GM21529 (cell line): ENCODE results near the gene PNPLA7.
"Not testable (repeated sequence)": the region's sequence is repeated elsewhere in the genome, so short reads cannot be mapped to it uniquely, and the experiment has no call there.

Experiments used
- ATAC-seq: cut with Tn5 transposase; IDR thresholded peaks from one replicate; pipeline ENCODE4 v1.9.1; 2021; ENCODE audit not compliant: unreplicated experiment

Gene PNPLA7

GRCh38 chr9:137482094-137482781, 68.0 kb downstream of the PNPLA7 start:
- no peak for ATAC-seq

DNA sequence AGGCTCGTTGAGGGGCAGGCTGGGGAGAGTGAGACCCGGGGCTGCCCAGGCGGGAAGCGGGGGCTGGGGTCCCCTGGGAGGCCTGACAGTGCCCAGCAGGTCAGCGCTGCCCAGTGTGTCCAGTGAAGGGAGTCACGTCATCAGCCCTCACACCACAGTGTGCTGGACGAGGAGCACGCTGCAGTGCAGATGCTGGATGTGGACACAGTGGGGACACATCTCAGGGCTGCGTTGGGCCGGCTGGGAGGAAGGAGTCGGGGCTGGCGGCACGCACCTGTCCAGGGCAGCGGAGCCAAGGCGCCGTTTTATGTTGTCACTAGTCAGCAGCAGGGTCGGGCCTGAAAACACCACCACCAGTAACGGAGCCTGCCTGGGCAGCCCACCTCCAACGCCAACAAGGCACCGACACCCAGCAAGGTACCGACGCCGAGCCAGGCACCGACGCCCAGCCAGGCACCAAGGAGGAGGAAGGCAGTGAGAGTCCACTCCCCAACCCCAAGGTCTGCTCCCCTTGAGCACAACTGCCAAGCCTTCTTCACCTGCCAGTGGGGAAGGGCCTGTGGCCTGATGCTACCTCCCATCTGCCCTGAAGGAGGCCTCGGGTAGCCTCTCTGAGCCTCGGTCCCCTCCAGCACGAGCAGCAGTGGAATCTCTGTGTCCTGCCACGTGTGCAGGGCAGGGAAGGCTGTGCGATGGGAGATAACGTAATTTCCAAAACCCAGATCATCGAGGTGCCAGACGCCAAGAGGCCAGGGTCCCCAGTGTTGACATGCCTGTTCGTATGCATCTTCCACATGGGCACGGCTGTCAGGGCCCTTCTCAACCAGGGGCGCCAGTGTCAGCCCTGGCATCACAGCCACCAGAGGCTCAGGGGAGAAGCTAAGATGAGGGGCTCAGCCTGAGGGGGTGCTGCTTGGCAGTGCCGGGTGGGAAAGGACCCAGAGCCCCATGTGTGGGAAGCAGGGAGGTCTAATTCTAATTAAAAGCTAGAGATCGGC, 69.2 kb downstream of the PNPLA7 start:
- no peak for ATAC-seq

DNA sequence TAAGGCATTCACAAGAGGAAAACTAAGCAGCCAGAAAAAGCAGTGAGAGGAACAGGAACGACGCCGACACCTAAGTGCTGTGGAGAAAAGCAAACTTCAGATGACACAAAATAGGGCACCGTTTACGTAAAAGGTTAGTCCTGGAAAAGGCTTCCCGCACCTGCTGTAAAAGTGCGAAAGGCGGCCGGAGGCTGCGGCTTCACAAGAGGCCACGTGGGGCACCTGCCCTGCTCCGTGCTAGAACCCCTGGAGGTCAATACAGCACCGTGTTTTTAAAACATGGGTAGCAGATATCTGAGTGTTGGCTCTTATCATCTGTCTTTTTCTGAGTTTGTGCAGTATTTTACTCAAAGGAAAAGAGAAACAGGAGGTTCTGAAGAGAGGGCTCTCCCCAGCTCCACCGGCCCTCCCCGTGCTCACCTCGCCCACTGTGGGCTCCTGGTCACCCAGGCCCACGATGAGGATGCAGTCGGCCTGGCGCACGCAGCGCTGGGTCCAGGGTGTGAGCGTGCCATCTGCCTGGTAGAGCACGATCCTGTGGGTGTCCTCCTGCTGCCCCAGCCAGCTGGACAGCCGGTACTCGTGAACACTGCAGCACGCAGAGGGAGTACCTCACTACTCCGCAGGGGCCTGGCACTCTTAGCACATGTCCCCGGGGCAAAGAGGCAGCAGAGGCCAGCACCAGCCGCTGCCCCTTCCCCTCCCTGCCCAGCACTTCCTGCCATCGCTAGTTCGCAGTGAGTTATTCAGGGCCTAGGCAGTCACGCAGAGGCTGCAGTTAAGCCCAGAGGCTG, 70.1 kb downstream of the PNPLA7 start:
- no peak for ATAC-seq

DNA sequence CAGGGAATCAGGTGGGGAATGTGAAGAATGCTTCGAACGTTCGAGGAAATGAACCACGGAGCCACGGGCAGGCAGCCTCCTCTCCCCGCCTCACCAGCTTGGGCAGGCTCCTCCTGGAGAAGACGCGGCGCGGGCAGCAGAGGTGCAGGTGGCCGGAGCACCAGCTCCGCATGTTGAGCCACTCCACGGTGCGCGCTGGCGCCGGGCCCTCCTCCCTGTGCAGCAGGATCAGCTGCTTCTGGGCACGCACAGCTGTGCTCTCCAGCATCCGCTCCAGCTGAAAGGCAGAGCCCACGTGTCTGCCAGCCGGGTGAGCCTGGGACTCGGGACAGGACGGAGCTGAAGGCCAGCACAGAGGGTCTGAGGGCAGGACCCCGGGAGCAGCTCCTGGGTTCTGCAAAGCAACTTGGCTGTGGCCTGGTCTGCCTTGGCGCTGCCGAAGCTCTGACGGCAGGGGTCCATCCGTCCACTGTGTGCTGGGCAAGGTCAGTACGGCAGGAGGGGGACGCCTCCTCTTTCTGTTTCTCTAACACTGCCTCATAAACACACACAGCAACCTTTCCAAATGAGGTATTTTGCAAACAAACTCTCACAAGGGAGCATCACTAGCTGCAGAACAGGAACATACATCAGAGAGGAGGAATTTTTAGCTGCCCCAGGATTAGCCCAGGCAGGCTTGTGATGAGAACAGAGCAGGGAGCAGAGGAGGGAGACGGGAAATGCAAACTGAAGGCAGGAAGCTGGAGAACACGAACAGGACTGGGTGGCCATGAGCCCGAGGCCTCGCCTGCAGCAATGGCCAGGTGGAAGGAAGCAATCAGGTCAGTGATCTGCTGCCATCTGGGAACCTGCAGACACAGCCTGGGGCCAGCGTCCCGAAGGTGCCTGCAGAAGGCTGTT, 71.0 kb downstream of the PNPLA7 start:
- ATAC-seq = no peak

GRCh38 chr9:137478613-137478961, 71.6 kb downstream of the PNPLA7 start:
- no peak for ATAC-seq

GRCh38 chr9:137477778-137478612, 72.2 kb downstream of the PNPLA7 start:
- no peak for ATAC-seq

- ATAC-seq = no peak
These were observed 73.3 kb downstream of the PNPLA7 start for GRCh38 chr9:137476856-137477255.

DNA sequence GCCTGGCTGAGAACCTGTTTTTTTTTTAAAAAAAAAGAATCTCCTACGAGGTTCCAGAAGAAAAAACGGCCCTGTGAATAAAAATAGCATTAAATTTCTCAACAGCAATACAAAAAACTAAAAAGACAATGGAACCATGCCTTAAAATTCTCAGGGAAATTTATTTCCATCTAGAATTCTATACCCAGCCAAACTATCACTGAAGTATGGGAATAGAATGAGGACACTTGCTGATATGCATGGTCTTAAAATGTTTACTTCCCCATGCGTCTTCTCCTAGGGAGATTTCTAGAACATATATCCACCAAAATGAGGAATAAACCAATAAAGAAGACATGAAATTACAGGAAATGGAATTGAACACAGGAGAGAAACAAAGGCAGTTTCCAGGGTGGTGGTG, 74.5 kb downstream of the PNPLA7 start:
- no peak for ATAC-seq

GRCh38 chr9:137474271-137474670, 75.9 kb downstream of the PNPLA7 start:
- ATAC-seq = no peak

GRCh38 chr9:137470785-137471184, 79.4 kb downstream of the PNPLA7 start:
- ATAC-seq = no peak

GRCh38 chr9:137467896-137468295, 82.3 kb downstream of the PNPLA7 start:
- ATAC-seq = no peak

GRCh38 chr9:137467161-137467581, 83.0 kb downstream of the PNPLA7 start:
- no peak for ATAC-seq

- ATAC-seq = not testable (repeated sequence)
These were observed 83.7 kb downstream of the PNPLA7 start for GRCh38 chr9:137466389-137467085.

- ATAC-seq = no peak
These were observed 84.3 kb downstream of the PNPLA7 start for GRCh38 chr9:137465720-137466388.

GRCh38 chr9:137465000-137465719, 85.0 kb downstream of the PNPLA7 start:
- no peak for ATAC-seq

DNA sequence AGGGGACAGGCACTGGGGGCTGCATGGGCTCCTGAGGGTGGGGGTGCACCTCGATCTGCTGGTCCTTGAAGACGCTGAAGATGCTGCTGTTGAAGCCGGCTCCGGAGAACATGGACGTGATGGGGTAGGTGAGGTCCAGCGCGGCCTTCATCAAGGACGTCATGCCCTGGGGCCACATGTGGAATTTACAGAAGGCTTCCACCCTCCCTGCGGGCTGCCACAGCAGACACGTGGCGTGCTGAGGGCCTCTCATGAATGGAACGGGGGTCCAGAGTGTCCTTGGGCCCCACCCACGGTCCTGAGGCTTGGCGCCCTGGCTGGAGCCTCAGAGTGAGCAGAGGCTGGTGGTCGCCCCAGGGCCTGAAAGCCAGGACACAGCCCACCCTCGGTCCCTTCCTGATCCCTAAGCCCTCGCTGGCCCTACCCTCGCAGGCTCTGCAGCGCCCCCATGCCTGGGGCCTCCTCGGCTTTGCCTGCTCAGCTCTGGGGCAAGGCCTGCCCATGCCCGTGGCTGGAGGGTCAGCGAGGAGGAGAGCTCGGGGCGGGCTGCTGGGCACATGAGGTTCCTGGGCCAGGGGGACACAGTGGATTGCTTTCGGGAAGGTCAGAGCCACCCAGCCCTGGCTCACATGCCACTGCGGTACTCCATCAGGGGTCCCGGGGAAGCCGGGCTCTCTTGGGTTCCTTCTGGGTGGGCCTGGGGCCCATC, 85.8 kb downstream of the PNPLA7 start:
- ATAC-seq = no peak

- ATAC-seq = no peak
These were observed 86.3 kb downstream of the PNPLA7 start for GRCh38 chr9:137463931-137464290.
